ENCODE data around the gene THUMPD2. TPM values are rescaled to one million over a fixed set of nuclear protein-coding genes. Genes with fewer than 3 reads are reported as not detected.

Gene THUMPD2
- total RNA-seq, 1 donor from 2014 or later: 21.6 TPM

DNA sequence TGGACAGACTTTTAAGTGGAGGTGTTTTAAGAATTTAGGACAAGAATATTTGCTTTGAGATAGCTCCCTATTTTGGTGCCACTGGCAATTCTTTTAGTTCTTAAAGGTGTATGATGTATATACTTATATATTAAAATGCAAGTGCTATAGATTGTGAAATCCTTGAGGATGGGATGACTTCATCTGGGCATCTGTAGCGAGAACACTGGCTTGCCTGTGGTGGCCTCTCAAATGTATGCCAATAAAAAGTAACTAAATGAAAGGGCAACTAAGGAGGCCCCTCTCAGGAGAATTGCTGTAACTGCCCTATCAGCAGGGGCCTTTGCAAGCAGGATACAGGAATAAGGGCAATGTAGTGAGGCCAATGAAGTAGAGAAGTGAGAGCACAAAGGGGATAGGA, 2.6 kb upstream of the THUMPD2 start:
- no peak overlapping the region for H3K27ac Mint-ChIP-seq
- no peaks in the 10 kb centered on the region for H3K9me3 Mint-ChIP-seq
- peaks cover 5% of the 10 kb centered on the region for H3K27me3 Mint-ChIP-seq (ENCODE audit: insufficient read depth)
- H3K36me3 Mint-ChIP-seq (ENCODE audit: low read depth): peaks cover 18% of the 10 kb centered on the region
- intact Hi-C loops (cut with micrococcal nuclease): no loop called here
- H3K4me3 Mint-ChIP-seq: no peak overlapping the region
- DNase-seq (ENCODE audit: low spot score): no peak
- peaks cover 38% of the 10 kb centered on the region for H3K4me1 Mint-ChIP-seq (ENCODE audit: low read depth)

GRCh38 chr2:39780825-39781600, 2.0 kb upstream of the THUMPD2 start:
- peak overlapping the region; percentile 72 for H3K4me3 Mint-ChIP-seq
- peak overlapping the region; percentile 1 for H3K27ac Mint-ChIP-seq
- peaks cover 40% of the 10 kb centered on the region for H3K4me1 Mint-ChIP-seq (ENCODE audit: low read depth)
- intact Hi-C loops (cut with micrococcal nuclease): no loop called here
- no peaks in the 10 kb centered on the region for H3K9me3 Mint-ChIP-seq
- H3K27me3 Mint-ChIP-seq (ENCODE audit: insufficient read depth): peaks cover 5% of the 10 kb centered on the region
- no peak for DNase-seq (ENCODE audit: low spot score)
- H3K36me3 Mint-ChIP-seq (ENCODE audit: low read depth): peaks cover 19% of the 10 kb centered on the region

GRCh38 chr2:39779927-39780326, 869 bp upstream of the THUMPD2 start:
- no peak for DNase-seq (ENCODE audit: low spot score)
- Mint-ChIP-seq H3K4me3 (peak overlapping the region; percentile 94), H3K27me3 (ENCODE audit: insufficient read depth) (peaks cover 5% of the 10 kb centered on the region), H3K27ac (peak overlapping the region; percentile 61), H3K9me3 (no peaks in the 10 kb centered on the region), H3K36me3 (ENCODE audit: low read depth) (peaks cover 20% of the 10 kb centered on the region), H3K4me1 (ENCODE audit: low read depth) (peaks cover 46% of the 10 kb centered on the region)
- intact Hi-C loops (cut with micrococcal nuclease): loop anchor here (1.0 to 5.0 kb wide), 3 partner anchors 288 to 401 kb away; partner anchors contain the start of gene MAP4K3

- intact Hi-C loops (cut with micrococcal nuclease): loop anchor here (1.0 to 5.0 kb wide), 3 partner anchors 287 to 401 kb away; partner anchors contain the start of gene MAP4K3
- H3K4me1 Mint-ChIP-seq (ENCODE audit: low read depth): peaks cover 49% of the 10 kb centered on the region
- peak overlapping the region; percentile 61 for H3K27ac Mint-ChIP-seq
These were observed 338 bp upstream of the THUMPD2 start for GRCh38 chr2:39779341-39779851.

GRCh38 chr2:39778233-39778632, 825 bp downstream of the THUMPD2 start:
- H3K36me3 Mint-ChIP-seq (ENCODE audit: low read depth): peaks cover 23% of the 10 kb centered on the region
- H3K4me3 Mint-ChIP-seq: peak overlapping the region; percentile 94
- intact Hi-C loops (cut with micrococcal nuclease): loop anchor here (2.0 to 5.0 kb wide), 2 partner anchors 286 to 399 kb away; no protein-coding TSS in a partner anchor
- H3K4me1 Mint-ChIP-seq (ENCODE audit: low read depth): peaks cover 49% of the 10 kb centered on the region
- no peak for DNase-seq (ENCODE audit: low spot score)
- peaks cover 2% of the 10 kb centered on the region for H3K27me3 Mint-ChIP-seq (ENCODE audit: insufficient read depth)
- H3K27ac Mint-ChIP-seq: peak overlapping the region; percentile 95
- H3K9me3 Mint-ChIP-seq: no peaks in the 10 kb centered on the region

More at GRCh38 chr2:39779341-39779851, 338 bp upstream of the THUMPD2 start:
- Mint-ChIP-seq H3K9me3 (no peaks in the 10 kb centered on the region), H3K27me3 (ENCODE audit: insufficient read depth) (peaks cover 5% of the 10 kb centered on the region), H3K4me3 (peak overlapping the region; percentile 94), H3K36me3 (ENCODE audit: low read depth) (peaks cover 23% of the 10 kb centered on the region)
- no peak for DNase-seq (ENCODE audit: low spot score)

DNA sequence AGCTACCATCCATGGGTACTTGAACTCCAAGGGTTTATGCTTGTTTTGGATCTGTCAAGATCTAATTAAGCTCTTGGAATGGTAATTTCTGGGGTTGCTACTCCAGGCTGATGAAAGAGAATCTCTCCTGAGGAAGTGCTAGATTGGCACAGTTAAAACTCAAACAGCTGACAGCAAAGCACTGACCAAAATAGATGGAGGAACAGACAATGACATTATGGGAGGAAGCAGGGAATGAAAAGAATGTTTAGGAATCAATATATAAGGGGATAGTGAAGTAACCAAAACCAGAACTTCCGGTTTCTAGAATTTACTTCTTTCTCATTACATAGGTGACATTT, 6.3 kb downstream of the THUMPD2 start:
- intact Hi-C loops (cut with micrococcal nuclease): no loop called here
- Mint-ChIP-seq H3K4me1 (ENCODE audit: low read depth) (peaks cover 40% of the 10 kb centered on the region), H3K27me3 (ENCODE audit: insufficient read depth) (no peaks in the 10 kb centered on the region), H3K4me3 (no peak overlapping the region), H3K36me3 (ENCODE audit: low read depth) (peaks cover 33% of the 10 kb centered on the region), H3K27ac (no peak overlapping the region), H3K9me3 (no peaks in the 10 kb centered on the region)
- DNase-seq (ENCODE audit: low spot score): no peak

- no peaks in the 10 kb centered on the region for H3K27me3 Mint-ChIP-seq (ENCODE audit: insufficient read depth)
- intact Hi-C loops (cut with micrococcal nuclease): no loop called here
- peaks cover 27% of the 10 kb centered on the region for H3K36me3 Mint-ChIP-seq (ENCODE audit: low read depth)
- peaks cover 35% of the 10 kb centered on the region for H3K4me1 Mint-ChIP-seq (ENCODE audit: low read depth)
- H3K4me3 Mint-ChIP-seq: no peak overlapping the region
- DNase-seq (ENCODE audit: low spot score): no peak
- no peaks in the 10 kb centered on the region for H3K9me3 Mint-ChIP-seq
- H3K27ac Mint-ChIP-seq: peak overlapping the region; percentile 7
These were observed 6.8 kb downstream of the THUMPD2 start for GRCh38 chr2:39772086-39772811.

DNA sequence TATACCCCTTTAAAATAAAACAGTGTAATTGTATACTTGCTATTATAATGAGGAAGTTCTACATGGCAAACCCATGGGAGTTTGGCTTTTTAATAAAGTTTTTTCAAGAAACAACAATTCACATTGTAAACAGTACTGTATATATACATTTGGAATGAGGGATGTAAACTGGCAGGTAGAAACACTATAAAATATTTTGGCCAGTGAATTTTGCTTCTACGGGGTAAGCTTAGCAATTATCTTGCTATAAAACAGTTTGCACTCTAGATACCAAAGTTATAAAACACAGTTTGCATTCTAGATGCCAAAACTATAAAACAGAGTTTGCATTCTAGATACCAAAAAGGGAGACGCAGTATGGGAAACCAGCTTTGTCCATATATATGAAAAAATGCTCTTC, 16.6 kb downstream of the THUMPD2 start:
- no peaks in the 10 kb centered on the region for H3K27me3 Mint-ChIP-seq (ENCODE audit: insufficient read depth)
- no peak for DNase-seq (ENCODE audit: low spot score)
- H3K9me3 Mint-ChIP-seq: no peaks in the 10 kb centered on the region
- intact Hi-C loops (cut with micrococcal nuclease): no loop called here
- peaks cover 62% of the 10 kb centered on the region for H3K36me3 Mint-ChIP-seq (ENCODE audit: low read depth)
- H3K4me1 Mint-ChIP-seq (ENCODE audit: low read depth): peaks cover 11% of the 10 kb centered on the region
- no peak overlapping the region for H3K27ac Mint-ChIP-seq
- no peak overlapping the region for H3K4me3 Mint-ChIP-seq

DNA sequence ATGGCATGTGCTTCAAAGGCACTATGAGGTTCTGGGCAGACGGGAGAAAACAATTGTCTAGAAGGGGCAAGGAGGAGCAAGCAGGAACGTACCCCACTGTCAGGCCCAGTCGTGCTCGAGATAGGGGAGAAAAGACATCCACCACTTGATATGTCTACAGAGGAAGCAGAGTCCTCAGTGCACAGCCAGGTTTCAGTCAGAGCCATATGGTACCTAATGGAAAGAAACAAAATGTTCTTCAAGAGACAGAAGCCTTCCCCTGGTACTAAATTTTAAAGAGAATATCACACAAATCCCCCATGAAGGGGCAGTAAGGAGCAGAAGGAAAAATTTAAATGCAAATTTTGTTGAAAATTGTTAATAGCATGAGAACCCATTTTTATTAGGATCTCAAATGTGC, 21.9 kb downstream of the THUMPD2 start:
- intact Hi-C loops (cut with micrococcal nuclease): no loop called here
- H3K9me3 Mint-ChIP-seq: no peaks in the 10 kb centered on the region
- H3K27ac Mint-ChIP-seq: no peak overlapping the region
- H3K36me3 Mint-ChIP-seq (ENCODE audit: low read depth): peaks cover 58% of the 10 kb centered on the region
- H3K27me3 Mint-ChIP-seq (ENCODE audit: insufficient read depth): no peaks in the 10 kb centered on the region
- H3K4me1 Mint-ChIP-seq (ENCODE audit: low read depth): no peaks in the 10 kb centered on the region
- no peak overlapping the region for H3K4me3 Mint-ChIP-seq
- DNase-seq (ENCODE audit: low spot score): no peak

GRCh38 chr2:39755466-39755865, 23.6 kb downstream of the THUMPD2 start:
- no peaks in the 10 kb centered on the region for H3K4me1 Mint-ChIP-seq (ENCODE audit: low read depth)
- intact Hi-C loops (cut with micrococcal nuclease): no loop called here
- H3K27me3 Mint-ChIP-seq (ENCODE audit: insufficient read depth): no peaks in the 10 kb centered on the region
- no peak for DNase-seq (ENCODE audit: low spot score)
- no peaks in the 10 kb centered on the region for H3K9me3 Mint-ChIP-seq
- H3K4me3 Mint-ChIP-seq: no peak overlapping the region
- H3K36me3 Mint-ChIP-seq (ENCODE audit: low read depth): peaks cover 52% of the 10 kb centered on the region
- no peak overlapping the region for H3K27ac Mint-ChIP-seq

DNA sequence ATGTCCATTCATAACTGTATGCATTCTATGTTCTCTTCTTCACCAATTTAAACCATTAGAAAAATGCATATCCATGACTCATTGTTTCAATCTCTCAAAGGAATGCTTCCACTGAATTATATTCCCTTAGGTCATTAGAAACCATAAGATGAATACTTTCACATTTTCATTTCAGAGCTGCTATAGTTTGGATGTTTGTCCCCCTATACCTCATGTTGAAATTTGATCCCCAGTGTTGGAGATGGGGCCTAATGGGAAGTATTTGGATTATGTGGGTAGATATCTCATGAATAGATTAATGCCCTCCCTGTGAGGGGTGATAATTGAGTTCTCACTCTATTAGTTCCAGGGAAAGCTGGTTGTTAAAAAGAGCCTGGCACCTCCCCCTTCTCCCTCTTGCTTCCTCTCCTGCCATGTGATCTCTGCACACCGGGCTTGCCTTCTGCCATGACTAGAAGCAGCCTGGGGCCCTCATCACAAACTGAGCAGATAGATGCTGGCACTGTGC, 35.7 kb downstream of the THUMPD2 start:
- DNase-seq (ENCODE audit: low spot score): no peak
- Mint-ChIP-seq H3K9me3 (no peaks in the 10 kb centered on the region), H3K27me3 (ENCODE audit: insufficient read depth) (no peaks in the 10 kb centered on the region), H3K4me1 (ENCODE audit: low read depth) (peaks cover 4% of the 10 kb centered on the region), H3K27ac (no peak overlapping the region), H3K36me3 (ENCODE audit: low read depth) (peaks cover 30% of the 10 kb centered on the region), H3K4me3 (no peak overlapping the region)
- intact Hi-C loops (cut with micrococcal nuclease): no loop called here

- H3K27me3 Mint-ChIP-seq (ENCODE audit: insufficient read depth): no peaks in the 10 kb centered on the region
- H3K4me1 Mint-ChIP-seq (ENCODE audit: low read depth): peaks cover 9% of the 10 kb centered on the region
- intact Hi-C loops (cut with micrococcal nuclease): no loop called here
- H3K36me3 Mint-ChIP-seq (ENCODE audit: low read depth): peaks cover 37% of the 10 kb centered on the region
- H3K4me3 Mint-ChIP-seq: no peak overlapping the region
- no peak overlapping the region for H3K27ac Mint-ChIP-seq
- DNase-seq (ENCODE audit: low spot score): no peak
- no peaks in the 10 kb centered on the region for H3K9me3 Mint-ChIP-seq
These were observed 37.2 kb downstream of the THUMPD2 start for GRCh38 chr2:39741871-39742270.

- peaks cover 42% of the 10 kb centered on the region for H3K36me3 Mint-ChIP-seq (ENCODE audit: low read depth)
- no peaks in the 10 kb centered on the region for H3K9me3 Mint-ChIP-seq
- H3K27ac Mint-ChIP-seq: peak overlapping the region; percentile 30
- H3K27me3 Mint-ChIP-seq (ENCODE audit: insufficient read depth): no peaks in the 10 kb centered on the region
- peaks cover 16% of the 10 kb centered on the region for H3K4me1 Mint-ChIP-seq (ENCODE audit: low read depth)
- intact Hi-C loops (cut with micrococcal nuclease): loop anchor here (10.0 kb wide), 2 partner anchors 485 to 685 kb away; no protein-coding TSS in a partner anchor
- no peak overlapping the region for H3K4me3 Mint-ChIP-seq
- DNase-seq (ENCODE audit: low spot score): no peak
These were observed 39.7 kb downstream of the THUMPD2 start for GRCh38 chr2:39739386-39739785.
